NCI-H1105 treated with DMSO at 0.1 percent for 48 hours (cell line): Measurements from ENCODE around the gene TBCCD1.
"Not testable (repeated sequence)": the region's sequence is repeated elsewhere in the genome, so short reads cannot be mapped to it uniquely, and the experiment has no call there.

Source experiments
- DNase-seq: peaks from one replicate; lab custom pipeline; 2025; lab: John Stamatoyannopoulos, UW

TBCCD1 gene

GRCh38 chr3:186596568-186597287 is 29.6 kb upstream of the TBCCD1 start:
- DNase-seq, result no peak

- no peak for DNase-seq
Measured at GRCh38 chr3:186594591-186595113, 27.5 kb upstream of the TBCCD1 start.

- DNase-seq, result no peak
Measured at GRCh38 chr3:186593862-186594261, 26.7 kb upstream of the TBCCD1 start.

- DNase-seq, result no peak
Measured at GRCh38 chr3:186592682-186593081, 25.5 kb upstream of the TBCCD1 start.

- no peak for DNase-seq
Measured at GRCh38 chr3:186590580-186591295, 23.6 kb upstream of the TBCCD1 start.

DNA sequence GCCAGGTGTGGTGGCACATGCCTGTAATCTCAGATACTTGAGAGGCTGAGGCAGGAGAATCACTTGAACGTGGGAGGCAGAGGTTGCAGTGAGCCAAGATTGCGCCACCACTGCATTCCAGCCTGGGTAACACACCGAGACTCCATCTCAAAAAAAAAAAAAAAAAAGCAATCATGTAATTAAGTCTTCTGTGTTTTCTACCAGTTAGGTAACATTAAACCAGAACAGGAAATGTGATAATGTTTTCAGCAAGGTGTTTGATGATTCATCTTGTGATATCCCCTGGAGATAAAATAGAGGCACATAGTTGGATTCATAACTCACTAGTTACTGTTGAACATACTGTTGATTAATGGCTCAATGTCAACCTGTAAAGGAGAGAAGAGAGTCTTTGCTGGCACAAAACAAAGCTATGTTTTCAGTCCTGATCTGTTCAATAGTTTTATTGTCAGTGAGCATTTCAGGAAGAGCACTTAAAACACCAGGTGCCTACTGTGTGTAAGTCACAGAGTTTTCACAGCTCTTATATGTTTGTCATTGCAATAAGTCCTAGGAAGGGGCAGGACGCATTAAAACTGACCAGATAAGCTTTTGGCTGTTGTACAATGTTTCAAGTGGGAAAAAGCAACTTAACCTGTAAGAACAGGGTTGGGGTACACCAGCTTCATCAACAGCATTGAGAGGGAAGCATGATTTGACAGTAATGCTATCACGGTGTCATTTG is 22.9 kb upstream of the TBCCD1 start:
- no peak for DNase-seq

DNA sequence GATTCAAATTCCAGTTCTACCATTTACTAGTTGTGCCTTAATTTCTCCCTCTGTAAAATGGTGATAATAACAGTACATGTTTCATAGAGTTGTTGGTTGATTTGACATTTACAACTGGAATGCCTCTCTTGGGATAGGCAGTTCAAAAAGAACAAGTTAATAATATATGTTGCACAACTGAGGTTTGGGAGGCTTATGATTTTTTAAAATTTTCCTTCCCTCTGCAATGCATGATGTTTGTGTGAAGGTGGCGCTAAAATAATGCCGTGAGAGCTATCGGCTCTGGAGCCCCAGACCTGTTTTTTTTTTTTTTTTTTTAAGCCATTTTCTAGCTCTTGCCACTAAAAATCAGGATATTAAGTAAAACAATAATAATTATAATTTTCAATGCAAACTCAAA is 22.0 kb upstream of the TBCCD1 start:
- DNase-seq, result no peak

GRCh38 chr3:186588632-186589031 is 21.5 kb upstream of the TBCCD1 start:
- no peak for DNase-seq

GRCh38 chr3:186587183-186587582 is 20.0 kb upstream of the TBCCD1 start:
- no peak for DNase-seq

- not testable (repeated sequence) for DNase-seq
Measured at GRCh38 chr3:186586245-186586644, 19.1 kb upstream of the TBCCD1 start.

GRCh38 chr3:186583831-186584230 is 16.7 kb upstream of the TBCCD1 start:
- no peak for DNase-seq

DNA sequence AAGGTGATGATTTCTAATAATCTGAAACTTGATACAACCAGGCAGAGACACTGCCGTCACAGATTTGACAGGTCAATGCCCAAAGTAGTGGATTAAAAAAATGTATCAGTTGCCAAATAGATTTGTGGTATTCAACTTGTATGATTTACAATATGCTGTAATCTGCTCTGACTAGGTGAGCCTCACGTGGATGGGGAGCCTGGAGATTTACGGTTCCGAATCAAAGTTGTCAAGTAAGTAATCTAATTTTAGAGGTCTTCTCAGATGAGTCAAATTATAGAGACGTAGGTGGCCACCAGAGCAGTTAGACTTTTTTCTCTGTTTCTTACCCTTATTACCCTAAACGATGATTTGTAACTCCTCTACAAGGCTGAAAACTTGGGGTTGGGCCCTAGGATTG is 15.4 kb upstream of the TBCCD1 start:
- DNase-seq, result no peak

DNA sequence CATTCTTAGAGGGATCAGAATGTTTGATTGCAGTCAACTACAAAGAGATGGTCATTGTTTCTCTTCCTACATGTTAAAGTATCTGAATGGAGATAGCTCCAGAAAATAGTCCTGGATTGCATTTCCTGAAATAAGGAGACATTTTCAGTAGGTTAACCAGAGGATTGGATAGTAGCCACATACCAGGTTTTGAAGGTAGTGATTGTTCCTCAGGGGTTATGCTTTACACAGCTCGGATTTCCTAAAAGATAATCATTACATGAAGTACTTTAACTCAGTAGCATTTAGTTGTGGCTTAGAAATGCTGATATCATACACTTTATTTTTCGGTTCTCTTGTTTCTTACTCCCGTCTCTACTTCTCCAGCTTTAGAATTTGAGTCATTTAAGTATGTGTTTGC is 13.6 kb upstream of the TBCCD1 start:
- DNase-seq, result no peak

DNA sequence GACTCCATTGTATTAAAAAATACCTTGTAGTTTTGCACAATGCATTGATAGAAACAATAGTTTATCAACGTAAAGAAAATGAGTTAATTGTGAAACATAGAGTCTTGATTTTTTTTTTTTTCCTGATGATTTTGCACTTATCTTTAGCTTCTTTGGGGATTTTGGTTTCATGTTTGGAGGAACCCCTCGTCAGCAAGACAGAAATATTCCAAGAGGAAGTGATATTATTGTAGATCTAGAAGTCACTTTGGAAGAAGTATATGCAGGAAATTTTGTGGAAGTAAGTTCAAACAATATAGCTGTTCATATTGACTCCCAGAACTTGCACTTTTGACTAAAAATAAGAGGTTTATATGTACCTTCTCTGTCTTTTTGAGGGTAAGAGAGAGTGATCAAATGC is 10.4 kb upstream of the TBCCD1 start:
- DNase-seq, result no peak

DNA sequence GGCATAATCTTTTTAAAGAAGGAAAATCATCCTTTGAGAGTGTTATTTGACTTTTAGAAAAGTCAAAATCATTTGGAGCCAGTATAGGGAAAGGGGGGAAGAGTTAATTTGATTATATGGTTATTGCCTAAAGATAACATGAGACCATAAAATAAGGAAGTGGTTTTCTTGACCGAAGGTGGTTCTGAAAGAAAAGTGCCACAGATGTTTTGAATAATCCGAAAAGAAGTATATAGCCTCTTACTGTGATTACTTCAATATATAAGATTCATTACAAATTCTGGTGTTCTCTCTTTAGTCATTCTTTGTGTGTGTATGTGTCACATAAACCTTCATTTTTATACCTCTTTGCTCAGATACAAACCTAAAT is 4.5 kb upstream of the TBCCD1 start:
- no peak for DNase-seq

DNA sequence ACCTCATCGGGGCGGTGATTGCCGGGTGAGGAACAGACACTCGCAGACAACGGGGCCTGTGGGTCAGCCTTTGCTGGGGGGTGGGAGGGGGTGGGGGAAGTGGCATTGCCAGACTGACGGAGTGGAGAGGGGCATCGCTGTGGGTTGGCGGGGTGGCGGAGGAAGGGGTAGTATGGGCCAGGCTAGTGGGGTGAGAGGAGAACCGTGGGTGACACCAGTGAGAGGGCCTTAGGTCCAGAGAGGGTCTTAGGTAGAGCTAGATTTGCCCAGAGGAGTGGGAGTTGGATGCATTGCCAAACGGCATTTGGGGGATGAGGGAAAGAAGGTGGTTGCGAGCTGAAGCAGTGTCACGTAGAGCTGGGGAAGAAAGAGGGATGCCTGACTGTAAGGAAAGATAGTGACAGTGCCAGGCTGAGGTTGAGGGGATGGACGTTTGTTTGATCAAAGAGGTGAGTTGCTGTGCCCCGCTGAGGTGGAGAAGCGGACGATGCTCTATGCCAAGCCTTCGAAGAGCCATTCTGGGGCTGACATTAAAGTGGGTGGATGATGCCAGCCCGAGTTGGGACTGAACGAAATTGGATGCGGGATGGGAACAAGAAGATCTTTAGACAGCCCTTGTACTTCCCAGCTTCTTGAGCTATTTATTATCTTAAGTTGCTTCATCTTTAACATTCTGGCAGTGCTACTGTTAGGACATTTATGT is 4.0 kb upstream of the TBCCD1 start:
- DNase-seq, result no peak

GRCh38 chr3:186570096-186570940 is 3.2 kb upstream of the TBCCD1 start, which contains the start of gene DNAJB11:
TSS of gene DNAJB11 (plus strand) at chr3:186570720. CDS start at chr3:186570898, 178 bp downstream.
- peak; percentile 100 for DNase-seq

DNA sequence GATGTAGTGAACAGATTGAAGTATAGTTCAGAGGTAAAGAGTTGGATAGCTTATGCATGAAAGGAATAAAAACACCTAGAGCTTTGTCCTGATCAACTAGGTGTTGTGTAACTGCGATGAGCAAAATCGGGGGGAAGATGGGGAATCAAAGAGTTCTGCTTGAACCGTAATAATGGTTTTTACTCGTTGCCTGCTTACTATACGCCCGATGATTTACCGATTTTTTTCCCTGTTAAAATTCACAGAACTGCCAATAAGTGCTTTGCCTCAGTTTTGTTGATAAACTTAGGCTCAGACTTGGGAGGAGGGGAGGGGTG is 2.6 kb upstream of the TBCCD1 start:
- DNase-seq, result no peak

- DNase-seq, result not testable (repeated sequence)
Measured at GRCh38 chr3:186569361-186569760, 2.2 kb upstream of the TBCCD1 start.

DNA sequence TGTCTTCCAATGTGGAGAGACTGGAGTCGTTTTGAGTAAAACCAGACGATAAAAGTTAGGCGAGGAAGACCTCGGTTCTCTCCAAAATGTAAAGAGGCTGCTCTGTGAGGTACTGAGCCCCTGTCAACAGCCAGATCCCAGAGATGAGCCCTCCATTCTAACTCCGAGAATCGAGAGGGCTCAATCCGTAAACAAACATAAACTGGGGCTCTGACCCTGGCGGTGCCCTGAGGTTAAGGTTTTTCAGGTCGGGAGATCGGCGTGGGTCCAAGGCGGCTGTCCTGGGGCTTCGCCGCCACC is 417 bp downstream of the TBCCD1 start:
- no peak for DNase-seq

DNA sequence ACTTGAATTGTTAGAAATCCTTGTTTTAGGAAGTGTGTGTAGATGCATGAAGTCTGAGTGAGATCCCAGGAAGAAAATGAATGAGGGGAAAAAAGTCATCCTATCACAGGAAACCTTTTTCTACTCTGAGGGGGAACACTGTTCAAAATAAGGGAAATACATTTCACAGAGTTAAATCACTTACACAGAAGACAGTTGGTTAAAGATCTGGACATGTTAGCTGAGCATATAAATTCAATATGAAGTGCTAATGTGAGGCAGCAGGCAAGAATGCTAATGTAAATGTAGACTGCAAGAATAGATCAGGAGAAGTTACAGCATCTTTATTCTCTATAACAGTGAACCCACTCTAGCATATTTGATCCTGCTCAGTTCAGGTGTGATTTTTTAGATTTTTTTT is 2.6 kb downstream of the TBCCD1 start:
- DNase-seq, result no peak
